GM21737 (cell line): ENCODE measurements around the gene DNAJC1.
"Not testable (repeated sequence)": the region's sequence is repeated elsewhere in the genome, so short reads cannot be mapped to it uniquely, and the experiment has no call there.

Experiments
- ATAC-seq: cut with Tn5 transposase; IDR thresholded peaks from one replicate; pipeline ENCODE4 v1.9.1; 2021; ENCODE audit warnings: mild to moderate bottlenecking, moderate library complexity; ENCODE audit not compliant: unreplicated experiment

The DNAJC1 gene

DNA sequence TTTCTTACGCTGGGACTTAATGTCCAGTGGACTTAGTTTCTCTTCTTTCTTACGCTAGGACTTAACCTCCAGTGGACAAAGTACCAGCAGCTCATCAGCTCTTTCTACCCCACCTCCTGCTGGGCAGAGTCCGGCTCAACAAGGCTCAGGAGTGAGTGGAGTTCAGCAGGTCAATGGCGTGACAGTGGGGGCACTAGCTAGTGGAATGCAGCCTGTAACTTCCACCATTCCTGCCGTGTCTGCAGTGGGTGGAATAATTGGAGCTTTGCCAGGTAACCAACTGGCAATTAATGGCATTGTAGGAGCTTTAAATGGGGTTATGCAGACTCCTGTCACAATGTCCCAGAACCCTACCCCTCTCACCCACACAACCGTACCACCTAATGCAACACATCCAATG is 269.8 kb downstream of the DNAJC1 start:
- ATAC-seq = no peak

DNA sequence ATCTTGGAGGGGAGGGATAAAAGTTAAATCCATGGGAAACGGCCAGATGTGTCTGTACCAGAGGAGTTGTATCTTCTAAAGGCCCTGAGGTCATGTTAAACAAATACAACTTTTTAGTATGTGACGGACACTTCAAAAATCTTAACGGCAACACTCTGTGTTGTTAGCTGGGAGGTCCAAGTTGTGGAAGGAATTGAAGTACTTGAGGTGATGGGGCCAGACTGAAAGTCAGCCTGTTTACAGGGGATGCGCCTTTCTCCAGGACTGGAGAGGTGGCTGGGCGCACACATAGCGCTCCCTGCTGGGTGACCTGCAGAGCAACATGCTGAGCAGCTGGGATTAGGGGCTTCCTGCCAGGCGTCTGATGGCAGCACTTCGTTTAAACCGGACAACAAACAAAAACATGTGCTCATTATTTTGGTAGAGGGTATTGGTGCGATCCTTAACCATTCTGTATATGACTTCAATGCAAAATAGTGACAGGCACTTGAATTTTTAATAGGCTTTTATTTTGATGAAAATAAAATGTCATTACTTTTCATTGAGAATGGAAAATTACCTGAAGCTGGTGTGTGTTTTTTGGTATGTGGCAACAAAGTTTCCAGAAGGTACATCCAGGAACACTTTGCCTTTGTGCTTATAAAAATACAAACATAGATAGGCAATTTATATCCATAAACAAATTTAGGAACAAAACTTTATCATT is 271.3 kb downstream of the DNAJC1 start:
- ATAC-seq = peak; percentile 88

DNA sequence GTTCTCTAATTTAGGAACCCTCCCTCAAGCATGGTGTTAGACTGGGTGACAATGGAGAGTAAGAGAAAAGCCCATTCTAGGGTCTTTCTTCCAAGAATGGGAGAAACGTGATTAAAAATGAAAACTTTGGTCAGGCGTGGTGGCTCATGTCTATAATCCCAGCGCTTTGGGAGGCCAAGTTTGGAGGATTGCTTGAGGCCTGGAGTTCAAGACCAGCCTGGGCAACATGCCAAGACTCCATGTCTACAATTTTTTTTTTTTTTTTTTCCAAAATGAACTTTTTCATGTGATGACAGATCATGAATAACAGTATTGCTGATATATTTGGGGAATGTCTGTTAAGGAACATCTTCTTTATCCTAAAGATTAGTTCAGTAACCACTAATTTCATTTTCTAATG is 274.9 kb downstream of the DNAJC1 start:
- ATAC-seq = no peak

DNA sequence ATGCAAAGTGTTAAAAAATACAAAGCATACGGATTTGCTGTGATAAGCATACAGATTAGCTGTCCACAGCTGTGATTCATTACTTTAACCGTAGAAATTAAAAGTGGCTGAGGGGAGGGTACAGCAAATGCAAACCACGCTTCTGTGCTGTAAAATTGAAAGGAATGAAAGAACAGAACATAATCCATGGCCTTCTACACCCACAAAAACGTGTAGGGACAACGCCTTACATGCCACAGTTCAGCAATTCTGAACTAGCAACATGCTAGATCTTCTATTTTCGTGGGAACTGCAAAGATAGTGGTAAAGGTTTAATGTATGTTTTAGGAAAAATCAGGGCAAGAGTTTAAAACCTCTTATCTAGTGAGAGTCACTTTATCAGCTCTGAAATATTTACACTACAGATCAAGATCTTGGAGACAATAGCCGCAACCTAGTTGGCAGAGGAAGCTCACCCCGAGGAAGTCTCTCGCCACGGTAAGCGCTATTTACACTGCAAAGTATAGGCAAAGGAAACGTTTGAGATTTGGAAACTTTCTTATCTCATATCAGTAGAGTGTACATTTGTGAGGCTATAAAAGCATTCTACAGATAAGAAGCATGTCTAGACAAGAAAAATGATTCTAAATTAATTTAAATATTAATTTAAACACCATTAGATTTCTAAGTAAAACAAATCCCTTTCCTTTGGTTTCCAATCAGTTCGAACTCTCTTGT is 275.9 kb downstream of the DNAJC1 start:
- ATAC-seq = no peak

DNA sequence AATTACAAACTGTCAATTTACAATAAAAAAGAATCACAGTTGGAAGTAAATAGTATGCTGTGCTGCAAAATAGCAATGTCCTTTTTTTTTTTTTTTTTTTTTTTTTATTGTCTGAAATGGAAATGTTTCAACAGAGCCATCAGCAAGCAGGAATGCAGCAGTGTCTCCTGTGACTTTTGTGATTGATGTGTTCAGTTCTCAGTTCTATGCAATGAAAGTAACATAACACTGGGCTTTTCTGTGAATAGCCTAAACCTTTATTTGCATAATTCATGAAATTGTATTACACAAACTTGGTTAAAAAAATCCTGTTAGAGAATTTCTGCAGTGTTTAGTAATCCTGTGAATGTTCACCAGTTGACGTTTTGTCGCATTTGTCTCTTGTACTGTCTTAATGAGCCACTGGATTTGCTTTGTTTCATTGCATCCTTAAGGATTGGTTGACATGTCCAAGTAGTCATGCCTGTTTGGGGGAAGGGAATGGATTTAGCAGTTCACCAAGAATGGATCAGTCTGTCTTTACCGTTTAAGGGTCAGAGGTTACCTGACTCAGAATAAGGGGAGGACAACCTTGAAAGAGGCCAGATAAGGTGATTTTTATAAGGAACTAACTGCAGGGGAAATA is 276.8 kb downstream of the DNAJC1 start:
- ATAC-seq = no peak

DNA sequence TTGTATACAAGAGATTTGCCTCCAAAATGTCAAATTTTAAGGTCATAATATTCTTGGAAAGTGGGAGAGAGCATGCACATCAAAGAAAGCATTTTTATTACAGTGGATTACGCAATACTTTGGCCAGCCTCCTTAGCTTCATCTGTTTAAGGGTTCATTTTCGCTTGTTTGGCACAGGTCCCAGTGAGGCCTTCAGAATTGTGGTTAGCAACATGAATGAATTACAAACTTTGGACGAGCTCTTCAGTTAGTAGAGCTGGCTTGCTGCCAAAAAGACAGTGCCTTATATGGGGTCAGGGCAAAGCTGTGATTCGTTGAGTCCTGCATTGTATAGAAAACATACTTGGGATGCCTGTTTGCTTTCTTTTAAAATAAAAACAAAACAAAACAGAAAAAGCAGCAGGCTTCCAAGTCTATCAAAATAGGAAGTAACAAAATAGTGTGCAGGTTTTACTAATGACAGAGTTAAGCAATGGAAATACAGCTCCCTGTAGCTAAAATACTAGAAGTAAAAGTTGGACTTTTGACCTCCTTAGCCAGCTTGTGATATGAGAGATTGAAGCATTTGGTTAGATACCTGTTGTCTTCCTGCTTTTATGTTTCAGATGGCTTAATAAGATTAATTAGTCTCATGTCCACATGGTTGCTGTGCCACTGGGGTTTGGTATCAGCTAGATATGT is 278.7 kb downstream of the DNAJC1 start:
- ATAC-seq = peak; percentile 87

DNA sequence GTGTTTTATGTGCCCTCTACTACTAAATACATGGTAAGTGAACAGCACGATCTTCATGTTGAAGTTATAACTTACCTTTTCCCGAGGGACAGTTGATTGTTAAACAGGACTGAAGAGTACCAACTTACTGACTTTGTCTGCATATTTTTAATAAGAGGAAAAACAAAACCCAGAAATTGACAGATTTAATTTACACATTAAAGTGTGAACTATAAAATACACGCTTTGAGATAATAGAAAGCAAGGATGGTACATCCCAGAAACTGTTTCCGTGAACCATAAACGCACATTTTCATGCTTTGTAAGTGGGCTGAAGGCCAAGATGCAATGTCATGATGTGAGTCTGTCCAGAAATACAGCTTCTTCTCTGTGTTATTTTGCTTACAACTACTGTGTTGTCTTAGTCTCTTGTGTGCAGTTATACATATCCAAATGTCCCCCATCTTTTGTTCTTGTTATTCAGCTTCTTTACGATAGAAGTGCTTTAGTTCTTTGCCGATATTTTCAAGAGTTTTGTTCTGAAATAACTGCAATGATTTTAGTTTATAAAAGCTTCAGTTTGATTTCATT is 279.4 kb downstream of the DNAJC1 start:
- no peak for ATAC-seq

DNA sequence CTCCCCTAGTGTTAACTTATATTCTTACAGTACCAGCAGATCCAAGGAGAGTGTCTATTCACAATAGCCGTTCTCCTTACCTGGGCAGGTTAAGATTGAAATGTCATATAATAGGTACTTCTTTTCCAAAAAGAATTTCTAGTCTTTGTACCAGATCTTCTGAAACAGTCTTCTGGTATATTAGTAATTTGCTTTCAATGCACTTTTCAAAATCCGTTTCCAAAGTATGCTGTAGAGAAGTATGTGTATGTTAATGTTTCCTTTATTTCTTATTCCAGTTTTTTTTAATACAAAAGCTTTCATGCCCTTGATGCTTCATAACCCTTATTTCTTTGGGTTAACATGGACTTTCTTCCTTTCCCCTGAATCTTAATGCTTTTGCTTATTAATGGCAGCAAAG is 281.3 kb downstream of the DNAJC1 start:
- ATAC-seq = no peak

DNA sequence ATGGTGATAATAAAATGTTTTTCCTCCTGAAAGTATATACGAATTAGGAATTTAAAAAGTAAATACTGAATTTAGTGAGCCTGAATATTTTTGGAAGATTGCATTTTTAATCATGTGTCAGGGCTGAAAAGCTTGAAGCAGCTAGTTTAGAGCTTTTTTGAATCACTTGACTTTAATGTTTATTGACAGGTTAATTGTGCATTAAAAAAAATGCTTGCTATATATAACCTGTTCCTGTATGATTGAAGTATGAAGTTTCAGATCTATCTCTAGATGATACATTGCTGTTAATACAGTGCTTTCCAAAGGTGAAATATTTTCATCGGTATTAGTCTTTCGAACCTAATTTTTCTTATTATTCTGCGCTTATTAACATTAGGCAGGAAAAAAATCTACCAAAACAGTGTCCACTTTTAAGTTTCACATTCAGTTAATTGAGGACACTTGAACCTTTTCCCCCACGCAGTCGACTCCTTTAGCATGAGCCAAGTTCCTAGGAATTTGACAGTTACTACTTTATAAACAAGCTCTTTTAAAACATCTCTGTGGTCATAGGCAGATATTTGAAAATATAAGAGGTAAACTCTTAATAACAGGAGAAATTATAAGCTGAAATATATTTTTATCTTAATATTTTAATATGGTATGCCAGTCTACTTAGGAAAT is 282.4 kb downstream of the DNAJC1 start:
- ATAC-seq = no peak

DNA sequence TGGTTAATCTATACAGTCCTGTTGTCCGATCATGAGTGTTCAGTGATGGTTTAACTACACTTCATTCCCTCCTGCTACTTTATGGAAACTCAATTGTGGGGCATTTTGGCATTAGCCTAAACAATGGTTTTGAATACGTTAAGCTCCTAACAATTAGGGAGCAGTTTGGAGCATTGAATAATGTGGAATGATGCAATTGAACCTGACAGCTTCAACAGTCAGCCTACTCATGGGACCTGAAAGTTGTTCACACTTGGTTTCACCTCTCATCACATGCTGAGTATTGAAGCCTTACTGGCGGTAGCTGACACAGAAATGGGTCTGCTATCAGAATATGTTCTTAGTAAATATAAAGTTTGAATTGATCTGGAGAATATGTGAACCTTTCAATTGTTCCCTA is 283.4 kb downstream of the DNAJC1 start:
- no peak for ATAC-seq

DNA sequence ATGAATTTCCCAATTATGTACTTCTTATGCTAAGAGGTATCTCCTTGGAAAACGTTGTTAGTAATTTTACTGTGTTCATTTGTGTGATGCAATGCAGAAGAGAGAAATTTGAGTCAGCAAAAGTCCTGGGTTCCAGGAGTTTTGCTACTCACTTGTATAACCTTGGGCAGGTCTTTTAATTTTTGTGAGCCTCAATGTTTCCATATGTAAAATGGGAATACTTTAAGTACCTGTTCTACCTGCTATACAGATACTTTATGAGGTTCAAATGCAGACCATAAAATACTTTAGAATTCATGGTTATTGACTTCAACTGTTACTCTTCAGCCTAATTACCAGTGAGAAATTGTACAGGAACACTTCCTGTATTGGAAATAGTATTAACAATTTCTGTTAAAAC is 284.0 kb downstream of the DNAJC1 start:
- ATAC-seq = no peak

DNA sequence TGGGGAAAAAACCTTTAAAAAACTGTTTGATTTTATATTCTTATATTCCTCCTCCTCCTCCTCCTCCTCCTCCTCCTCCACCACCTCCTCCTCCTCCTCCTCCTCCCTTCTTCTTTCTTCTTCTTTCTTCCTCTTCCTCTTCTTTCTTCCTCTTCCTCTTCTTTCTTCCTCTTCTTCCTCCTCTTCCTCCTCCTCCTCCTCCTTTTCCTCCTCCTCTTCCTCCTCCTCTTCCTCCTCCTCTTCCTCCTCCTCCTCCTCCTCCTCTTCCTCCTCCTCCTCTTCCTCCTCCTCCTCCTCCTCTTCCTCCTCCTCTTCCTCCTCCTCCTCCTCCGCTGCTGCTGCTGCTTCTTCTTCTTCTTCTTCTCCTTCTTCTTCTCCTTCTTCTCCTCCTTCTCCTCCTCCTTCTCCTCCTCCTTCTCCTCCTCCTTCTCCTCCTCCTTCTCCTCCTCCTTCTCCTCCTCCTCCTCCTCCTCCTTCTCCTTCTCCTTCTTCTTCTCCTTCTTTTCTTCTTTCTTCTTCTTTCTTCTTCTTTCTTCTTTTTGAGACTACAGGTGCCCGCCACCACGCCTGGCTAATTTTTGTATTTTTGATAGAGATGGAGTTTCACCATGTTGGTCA is 286.0 kb downstream of the DNAJC1 start:
- ATAC-seq = not testable (repeated sequence)

DNA sequence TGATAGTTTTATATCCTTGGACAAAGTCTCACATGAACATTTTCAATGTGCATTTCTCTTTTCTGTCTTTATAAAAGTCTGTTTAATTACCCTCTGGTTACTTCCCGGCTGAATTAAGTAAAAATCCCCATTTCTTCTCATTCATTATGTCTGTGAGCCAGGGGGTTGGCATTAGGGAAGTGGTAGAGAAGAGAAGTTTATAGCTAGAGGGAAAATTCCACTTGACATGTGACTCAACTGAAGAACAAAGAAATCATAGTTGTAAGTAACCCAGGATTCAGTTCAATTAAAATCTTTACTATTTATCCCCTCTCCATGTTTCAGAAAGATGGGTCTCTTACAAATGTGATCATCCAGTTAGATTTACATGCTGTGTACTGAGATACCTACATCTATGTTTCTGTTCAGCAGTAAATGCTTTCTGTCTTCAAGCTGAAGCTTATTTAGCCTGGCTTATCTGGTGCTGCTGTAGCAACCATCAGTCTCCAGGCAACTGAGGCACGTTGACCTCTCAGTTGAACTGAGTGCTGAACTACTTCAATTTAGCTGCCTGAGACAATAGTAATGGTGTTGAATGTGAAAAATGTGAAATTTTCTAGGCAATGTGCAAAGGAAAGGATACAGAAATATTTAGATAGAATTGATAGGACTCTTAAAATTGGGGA is 287.9 kb downstream of the DNAJC1 start:
- ATAC-seq = no peak

DNA sequence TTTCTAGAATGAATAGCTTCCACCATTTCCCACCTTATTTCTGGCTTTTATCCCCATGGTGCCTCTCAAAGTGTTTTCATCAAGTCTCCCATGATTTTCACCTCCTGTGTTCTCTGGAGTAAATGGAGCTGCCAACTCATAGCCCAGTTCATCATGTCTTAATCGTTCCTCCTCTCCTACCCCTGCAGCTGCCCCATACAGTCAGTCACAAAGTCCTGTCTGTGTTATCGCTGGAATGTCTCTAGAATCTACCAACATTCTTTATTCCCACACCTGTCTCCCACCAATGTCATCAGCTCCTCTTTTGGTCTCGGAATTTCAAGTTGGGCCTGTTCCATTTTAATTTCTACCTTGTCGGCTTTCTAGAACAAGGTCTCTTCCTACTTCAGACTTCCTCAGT is 290.6 kb downstream of the DNAJC1 start:
- ATAC-seq = no peak

DNA sequence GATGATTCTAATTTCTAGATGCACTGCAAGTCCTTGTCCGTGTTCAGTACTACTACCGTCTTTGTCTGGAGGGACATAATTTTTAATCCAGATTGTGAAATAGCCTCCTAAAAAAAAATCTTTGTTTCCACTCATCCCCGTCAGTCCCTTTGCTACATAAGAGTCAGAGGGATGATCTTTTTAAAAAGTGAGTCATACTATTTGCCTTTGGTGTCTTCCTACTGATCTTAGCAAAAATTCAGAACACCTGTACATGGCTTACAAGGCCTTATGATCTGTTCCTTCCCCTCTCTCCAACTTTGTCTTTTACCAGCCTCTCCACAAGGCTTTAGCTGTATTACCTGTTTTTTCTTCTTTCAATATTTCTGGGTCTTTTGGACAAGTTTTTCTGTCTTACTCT is 296.0 kb downstream of the DNAJC1 start:
- ATAC-seq = no peak
